GM18511 (cell line): ENCODE data around the gene PNMT.

Source experiments
- ATAC-seq: cut with Tn5 transposase; IDR thresholded peaks from one replicate; pipeline ENCODE4 v1.9.1; 2021; ENCODE audit warnings: mild to moderate bottlenecking, moderate library complexity; ENCODE audit not compliant: unreplicated experiment

The PNMT gene

DNA sequence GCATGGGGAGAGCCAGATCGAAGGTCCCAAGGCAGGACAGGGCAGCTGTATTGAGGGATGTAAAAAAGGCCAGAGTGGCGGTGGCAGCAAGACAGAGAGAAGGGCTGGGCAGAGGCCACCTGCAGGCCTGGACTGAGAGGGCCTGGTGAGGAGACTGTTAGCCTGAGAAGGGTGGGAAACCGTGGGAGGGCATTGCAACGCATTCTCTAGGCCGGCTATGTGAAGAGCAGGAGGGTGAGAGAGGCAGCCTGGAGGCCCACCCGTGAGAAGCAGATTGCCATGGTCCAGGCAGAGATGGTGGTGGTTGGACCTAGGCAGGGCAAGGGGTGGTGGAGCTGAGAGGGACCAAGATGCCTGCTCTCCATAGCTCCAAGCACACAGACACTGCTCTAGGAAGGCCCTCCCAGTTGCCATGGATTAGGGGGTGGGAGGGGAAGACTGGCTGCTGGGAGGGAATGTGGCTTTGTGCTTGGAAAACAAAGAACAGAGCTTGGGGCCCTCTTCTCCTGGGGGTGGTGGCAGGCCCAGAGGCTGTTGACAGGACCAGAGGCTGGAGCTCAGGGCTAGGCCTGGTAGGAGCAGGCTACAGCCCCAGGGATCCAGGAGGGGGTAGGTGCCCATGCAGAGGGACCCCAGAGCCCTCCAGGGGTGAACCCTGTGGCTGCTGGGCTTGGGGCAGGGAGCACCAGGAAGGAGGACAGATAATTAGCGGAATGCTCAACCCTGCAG lies 15.5 kb upstream of the PNMT start:
- ATAC-seq: no peak

DNA sequence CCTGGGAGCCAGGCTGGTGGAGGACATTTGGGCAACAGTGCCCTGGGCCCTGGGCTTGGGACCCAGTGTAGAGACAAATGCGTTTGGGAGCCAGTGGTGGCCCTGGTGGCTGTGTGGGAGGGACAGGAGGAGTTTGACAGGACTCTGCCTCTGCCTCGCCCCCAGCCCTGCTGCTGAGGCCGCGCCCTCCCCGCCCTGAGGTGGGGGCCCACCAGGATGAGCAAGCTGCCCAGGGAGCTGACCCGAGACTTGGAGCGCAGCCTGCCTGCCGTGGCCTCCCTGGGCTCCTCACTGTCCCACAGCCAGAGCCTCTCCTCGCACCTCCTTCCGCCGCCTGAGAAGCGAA lies 15.0 kb upstream of the PNMT start:
- no peak for ATAC-seq

DNA sequence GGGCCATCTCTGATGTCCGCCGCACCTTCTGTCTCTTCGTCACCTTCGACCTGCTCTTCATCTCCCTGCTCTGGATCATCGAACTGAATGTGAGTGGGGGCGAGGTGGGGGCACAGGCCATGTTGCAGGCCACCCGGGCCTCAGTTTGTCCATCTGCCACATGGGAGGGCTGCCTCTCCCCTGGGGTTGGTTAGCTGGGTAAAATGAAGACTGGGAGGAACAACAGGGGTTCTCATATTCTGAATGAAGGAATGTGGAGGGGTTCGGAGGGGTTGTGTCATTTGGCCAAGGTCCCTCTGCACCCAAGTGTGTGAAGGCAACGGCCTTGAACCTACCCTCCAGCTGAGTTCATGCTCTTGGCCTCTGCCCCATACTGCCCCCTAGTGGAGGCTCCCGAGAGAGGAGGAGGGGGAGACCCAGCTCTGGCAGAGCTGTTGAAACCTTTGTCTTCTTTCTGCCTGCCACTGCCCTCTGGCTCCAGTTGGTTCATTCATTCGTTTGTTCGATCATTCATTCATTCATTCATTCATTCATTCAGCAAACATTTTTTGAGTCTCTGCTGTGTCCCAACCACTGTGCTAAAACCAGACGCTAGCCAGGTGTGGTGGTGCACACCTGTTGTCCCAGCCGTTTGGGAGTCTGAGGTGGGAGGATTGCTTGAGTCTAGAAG lies 14.5 kb upstream of the PNMT start:
- ATAC-seq: no peak

DNA sequence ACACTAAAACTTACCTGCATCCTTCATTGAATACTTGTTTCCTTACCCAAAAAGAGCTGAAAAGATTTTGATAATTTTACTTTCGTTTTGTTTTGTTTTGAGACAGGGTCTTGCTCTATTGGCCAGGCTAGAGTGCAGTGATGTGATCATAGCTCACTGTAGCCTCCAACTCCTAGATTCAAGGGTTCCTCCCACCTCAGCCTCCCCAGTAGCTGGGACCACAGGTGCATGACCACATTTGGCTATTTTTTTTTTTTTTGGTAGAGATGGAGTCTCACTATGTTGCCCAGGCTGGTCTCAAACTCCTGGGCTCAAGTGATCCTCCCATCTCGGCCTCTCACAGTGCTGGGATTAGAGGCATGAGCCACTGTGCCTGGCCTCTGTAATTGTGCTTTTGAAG lies 13.1 kb upstream of the PNMT start:
- no peak for ATAC-seq

DNA sequence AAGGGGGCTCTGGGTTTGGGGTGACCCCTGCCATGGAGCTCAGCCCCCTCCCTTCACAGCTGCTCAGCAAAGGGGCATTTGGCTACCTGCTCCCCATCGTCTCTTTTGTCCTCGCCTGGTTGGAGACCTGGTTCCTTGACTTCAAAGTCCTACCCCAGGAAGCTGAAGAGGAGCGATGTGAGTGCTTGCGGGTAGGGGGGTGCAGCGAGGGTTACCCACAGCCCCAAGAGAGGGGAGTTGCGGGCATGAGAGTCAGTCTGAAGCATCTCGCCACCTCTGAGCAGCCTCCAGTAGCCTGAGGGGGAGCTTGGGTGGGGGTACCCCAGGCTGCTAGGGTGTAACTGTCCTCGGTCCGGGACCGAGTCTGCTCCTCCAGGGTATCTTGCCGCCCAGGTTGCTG lies 9.9 kb upstream of the PNMT start:
- no peak for ATAC-seq

DNA sequence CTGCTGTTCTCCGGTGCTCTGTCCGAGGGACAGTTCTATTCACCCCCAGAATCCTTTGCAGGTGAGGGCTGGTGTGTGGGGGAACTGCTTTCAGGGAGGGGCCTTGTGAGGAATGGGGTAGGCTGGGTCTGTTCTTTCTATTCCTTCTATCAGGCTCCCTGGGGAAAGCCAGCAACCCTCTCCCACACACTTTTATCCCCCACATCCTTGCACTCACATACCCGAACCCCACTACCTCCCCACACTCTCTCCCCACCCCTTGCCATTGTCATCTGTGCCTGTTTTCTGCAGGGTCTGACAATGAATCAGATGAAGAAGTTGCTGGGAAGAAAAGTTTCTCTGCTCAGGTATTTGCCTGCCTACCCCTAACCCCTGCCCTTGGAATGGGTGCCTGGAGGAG lies 9.5 kb upstream of the PNMT start:
- no peak for ATAC-seq

DNA sequence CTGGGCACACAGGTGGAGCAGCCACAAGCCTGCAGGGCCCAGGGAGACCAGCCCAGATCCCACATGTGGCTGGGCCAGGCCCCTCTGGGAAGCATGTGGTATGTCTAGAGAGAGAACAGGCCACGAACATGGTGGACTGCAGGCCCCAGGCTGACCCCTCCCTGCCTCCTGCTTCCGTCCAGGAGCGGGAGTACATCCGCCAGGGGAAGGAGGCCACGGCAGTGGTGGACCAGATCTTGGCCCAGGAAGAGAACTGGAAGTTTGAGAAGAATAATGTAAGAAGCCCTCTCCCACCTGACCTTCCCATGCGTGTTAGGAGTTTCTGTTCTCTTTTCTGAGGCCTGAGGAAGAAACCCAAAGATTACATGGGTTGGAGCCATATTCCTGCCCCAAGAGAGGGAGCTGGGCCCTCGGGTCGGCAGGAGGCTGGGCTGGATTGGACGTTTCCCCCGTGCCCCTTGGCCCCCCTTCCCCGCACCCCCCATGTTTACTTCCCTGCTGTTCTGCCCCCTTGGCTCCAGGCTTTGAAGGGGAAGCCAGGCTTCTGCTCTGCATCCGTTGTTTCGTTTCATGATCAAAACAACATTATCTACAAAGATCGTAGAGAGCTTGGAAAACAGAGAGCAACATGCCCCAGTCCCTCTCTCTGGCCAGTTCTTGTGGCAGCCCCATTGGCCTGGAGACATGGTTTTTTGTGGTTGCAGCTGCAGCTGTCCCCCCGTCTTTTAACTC lies 8.8 kb upstream of the PNMT start:
- no peak for ATAC-seq

DNA sequence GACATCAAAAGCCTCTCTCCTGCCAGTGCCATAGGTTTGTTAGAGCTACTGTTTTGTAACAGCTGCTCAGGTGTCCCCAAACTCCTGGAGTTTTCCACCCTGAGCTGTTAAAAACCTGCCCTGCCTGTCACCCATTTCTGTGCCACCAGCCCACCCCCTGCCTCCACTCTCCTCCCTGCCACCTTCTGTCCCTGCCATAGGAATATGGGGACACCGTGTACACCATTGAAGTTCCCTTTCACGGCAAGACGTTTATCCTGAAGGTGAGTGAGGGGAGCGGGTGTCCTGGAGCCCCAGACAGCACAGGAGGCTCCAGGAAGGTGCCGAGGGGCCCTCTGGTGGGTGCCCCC lies 8.3 kb upstream of the PNMT start:
- no peak for ATAC-seq

DNA sequence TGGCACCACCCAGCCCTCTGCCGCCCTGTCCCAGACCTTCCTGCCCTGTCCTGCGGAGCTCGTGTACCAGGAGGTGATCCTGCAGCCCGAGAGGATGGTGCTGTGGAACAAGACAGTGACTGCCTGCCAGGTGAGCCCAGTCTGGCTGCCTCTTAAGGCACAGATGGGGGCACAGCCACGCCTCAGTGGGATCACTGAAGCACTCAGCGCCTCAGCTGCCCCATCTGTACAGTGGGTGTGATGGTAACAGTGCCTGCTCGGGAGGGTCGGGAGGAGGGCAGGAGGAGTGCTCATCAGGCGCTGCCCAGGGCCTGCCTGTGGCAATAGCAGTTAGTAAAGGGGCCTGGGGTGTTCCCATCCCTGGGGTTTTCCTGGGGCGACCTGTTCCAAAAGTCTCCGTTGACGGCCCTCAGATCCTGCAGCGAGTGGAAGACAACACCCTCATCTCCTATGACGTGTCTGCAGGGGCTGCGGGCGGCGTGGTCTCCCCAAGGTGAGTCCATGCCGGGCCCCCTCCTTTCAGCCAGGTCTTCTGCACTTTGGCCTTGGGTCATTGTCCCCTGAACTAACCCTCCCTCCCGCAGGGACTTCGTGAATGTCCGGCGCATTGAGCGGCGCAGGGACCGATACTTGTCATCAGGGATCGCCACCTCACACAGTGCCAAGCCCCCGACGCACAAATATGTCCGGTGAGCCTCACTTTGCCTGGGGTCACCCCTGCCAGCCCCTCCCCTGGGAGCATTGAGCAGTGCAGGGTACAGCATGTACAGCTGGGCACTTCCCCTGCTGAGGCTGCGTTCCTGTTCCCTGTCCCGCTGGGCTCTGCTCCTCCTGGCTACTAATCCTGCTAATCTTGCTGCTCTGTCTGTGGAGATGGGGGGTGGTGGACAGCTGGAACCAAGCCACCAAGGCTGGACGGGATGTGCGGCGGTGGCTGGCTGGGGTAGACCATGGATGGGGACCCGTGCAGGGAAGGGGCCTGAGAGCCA lies 7.6 kb upstream of the PNMT start:
- no peak for ATAC-seq

DNA sequence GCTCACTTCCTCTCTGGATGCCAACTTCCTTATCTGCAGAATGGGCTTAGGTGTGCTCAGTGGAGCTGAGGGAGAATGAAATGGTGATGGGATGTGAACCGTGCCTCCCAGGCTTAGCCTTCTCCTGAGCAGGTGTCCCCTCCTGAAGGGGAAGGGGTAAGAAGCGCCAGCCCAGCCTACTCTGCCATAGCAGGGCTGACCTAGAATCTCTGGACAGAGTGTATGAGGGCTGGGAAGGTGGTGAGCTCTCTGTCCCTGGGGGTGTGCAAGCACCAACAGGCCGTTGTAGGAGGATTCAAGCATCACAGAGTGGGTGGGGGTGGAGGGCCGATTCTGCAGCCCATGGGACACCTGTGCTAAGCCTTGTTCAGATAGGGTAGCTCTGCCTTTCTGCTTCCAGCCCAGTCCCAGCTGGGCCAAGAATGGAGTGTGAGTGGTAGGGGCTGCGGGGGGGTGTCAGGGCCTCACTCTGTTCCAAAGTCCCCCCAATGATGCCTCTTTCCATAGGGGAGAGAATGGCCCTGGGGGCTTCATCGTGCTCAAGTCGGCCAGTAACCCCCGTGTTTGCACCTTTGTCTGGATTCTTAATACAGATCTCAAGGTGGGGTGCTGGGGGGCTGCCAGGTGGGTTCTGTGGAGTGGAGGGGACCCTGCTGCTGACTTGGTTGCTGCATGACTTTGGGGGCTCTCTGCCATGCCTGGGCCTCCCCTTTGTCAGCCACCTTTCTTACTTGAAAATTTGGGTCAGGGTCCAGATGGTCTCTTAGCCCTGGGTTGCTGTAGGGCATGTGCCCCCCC lies 6.3 kb upstream of the PNMT start:
- no peak for ATAC-seq

DNA sequence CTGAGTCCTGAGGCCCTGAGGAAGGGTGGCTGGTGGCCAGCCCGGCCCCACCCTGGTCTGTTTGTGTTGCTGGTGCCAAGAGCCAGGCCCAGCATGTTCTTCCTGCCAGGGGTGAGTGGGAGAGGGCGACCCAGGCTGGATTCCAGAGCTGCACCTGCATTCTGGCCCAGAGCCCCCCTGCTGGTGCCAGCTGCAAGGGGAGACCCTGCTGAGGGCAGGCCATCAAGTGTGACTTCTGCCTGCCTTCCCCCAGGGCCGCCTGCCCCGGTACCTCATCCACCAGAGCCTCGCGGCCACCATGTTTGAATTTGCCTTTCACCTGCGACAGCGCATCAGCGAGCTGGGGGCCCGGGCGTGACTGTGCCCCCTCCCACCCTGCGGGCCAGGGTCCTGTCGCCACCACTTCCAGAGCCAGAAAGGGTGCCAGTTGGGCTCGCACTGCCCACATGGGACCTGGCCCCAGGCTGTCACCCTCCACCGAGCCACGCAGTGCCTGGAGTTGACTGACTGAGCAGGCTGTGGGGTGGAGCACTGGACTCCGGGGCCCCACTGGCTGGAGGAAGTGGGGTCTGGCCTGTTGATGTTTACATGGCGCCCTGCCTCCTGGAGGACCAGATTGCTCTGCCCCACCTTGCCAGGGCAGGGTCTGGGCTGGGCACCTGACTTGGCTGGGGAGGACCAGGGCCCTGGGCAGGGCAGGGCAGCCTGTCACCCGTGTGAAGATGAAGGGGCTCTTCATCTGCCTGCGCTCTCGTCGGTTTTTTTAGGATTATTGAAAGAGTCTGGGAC lies 5.5 kb upstream of the PNMT start:
- ATAC-seq: no peak

DNA sequence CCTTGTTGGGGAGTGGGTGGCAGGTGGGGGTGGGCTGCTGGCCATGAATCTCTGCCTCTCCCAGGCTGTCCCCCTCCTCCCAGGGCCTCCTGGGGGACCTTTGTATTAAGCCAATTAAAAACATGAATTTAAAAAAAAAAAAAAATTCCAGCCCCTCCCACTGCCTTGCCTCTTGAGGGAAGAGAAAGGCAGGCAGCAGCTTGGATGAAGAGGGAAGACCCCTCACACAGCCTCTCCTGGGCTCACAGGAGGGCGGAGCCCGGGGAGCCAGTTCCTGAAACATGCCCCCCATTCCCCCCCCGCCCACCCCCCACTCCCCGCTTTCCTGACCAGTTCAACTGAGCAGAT lies 4.9 kb upstream of the PNMT start:
- ATAC-seq: no peak

DNA sequence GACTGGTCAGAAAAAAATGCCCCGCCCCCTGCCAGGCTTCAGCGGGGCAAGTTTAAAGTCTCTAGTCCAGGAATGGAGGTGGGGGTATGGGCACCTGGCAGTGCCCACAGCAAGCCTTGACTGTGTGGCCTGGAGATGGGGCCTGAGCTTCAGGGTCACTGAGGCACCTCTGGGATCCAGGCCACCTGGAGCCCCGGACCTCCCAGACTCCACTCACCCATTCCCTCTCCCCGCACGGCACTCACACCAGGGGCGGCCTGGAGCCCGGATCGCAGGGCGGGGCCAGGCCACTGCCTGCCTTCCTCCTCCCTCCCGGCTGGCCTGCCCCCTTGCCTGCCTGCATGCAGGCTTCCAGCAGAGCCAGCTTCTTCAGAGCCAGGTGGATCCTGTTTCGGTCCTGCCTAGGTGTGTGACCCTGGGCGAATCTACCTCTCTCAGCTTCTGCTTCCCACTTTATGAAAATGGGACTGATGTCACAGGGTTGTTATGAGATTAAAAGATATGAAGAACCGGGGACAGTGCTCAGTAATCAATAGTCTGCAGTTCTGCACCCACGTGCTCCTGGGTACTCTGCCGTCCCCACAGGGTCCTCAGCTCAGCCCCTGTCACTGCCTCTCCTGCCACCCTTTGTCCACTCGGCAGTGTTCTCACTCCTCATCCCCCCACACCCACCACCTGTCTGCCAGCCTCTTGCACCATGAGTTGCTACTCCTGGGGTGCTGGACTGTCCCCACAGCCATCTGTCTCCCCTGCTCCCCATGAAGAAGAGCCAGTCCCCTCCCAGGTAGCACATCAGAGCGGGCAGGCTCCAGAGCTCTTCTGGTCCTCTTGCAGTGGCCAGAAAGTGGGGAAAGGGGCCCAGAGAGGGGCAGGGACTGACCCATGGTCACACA lies 4.3 kb upstream of the PNMT start:
- ATAC-seq: no peak

DNA sequence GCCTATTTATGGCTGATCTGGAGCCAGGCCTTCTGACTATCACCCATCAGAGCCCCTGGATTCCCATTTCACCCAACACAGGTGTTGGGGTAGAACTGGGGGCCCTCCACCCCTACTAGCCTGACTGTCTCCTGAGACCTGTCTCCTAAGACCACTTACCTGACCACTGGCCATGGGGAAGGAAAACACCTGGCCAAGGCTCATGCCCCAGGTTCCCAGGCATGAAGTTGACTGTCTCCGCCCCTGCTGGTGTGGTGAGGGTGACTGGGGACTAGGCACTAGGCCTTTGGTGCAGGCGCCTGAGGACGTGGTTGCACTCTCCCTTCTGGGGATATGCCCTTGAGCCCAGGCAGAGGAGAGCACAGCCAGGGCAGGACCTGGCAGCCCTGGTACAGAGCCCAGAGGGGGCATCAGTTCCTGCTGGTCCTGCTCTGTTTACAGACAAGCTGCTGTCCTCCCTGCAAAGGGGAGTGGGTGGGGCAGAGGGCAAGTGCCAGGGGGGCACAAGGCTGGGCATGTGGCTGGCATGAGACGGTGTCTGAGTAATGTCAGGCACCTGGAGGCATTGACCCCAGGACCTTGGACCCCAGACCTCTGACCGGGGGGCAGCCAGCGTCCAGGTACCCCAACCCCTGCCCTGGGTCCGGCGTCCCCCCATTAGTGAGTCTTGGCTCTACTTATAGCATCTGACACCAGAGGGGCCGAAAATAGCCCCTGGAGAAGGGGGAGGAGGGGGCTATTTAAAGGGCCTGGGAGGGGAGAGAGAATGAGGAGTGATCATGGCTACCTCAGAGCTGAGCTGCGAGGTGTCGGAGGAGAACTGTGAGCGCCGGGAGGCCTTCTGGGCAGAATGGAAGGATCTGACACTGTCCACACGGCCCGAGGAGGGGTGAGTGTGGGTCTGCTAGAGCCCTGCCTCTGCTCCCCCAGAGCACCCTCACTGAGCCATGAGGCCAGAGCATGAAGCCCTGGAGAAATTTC lies 3.4 kb upstream of the PNMT start, which contains the start of gene TCAP:
TSS of gene TCAP (plus strand) at position 769 of the 981 bp plus-strand sequence. CDS start at position 780, 11 bp downstream.
- no peak for ATAC-seq

DNA sequence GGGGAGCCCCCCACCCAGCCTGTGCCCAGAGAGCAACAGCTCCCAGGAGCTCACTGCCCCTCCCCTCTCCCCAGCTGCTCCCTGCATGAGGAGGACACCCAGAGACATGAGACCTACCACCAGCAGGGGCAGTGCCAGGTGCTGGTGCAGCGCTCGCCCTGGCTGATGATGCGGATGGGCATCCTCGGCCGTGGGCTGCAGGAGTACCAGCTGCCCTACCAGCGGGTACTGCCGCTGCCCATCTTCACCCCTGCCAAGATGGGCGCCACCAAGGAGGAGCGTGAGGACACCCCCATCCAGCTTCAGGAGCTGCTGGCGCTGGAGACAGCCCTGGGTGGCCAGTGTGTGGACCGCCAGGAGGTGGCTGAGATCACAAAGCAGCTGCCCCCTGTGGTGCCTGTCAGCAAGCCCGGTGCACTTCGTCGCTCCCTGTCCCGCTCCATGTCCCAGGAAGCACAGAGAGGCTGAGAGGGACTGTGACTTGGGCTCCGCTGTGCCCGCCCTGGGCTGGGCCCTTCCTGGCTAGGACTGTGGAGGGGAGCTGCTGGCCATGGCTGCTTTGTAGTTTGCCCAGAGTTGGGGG lies 2.5 kb upstream of the PNMT start:
- no peak for ATAC-seq

DNA sequence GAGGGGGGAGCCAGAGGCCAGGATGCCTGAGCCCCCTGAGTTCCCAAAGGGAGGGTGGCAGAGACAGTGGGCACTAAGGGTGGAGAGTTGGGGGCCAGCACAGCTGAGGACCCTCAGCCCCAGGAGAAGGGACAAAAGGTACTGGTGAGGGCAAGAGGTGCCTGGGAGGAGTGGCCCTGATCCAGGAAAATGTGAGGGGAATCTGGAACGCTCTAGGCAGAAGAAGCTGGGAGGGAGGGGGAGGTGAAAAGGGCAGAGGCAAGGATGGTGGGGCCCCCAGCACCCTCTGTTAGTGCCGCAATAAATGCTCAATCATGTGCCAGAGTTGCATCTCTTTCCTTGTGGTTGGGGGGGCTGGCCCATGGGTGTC lies 2.0 kb upstream of the PNMT start:
- ATAC-seq: no peak
